Esophagus muscularis mucosa (tissue), 4 donors: Measurements from ENCODE around the gene AKAP10.

Source experiments
- CTCF ChIP-seq, 3 experiments: fragments of 200-600 bp in 2 of 3; fragments of 450-650 bp in 1 of 3; sonication (generic) in 2 of 3; IDR thresholded peaks; one replicate each; pipeline ENCODE4 v1.5.1; 2017 to 2019; ENCODE audit warnings: antibody characterized with exemption in 3 of 3, mild to moderate bottlenecking in 2 of 3, moderate library complexity in 1 of 3
- EP300 ChIP-seq: sonication (generic); formaldehyde crosslinking; IDR thresholded peaks from one replicate; pipeline ENCODE4 v1.6.1; 2017; ENCODE audit warnings: antibody characterized with exemption
- POLR2AphosphoS5 ChIP-seq, 2 donors: sonication (generic); formaldehyde crosslinking; IDR thresholded peaks; one replicate each; pipeline ENCODE4 v1.6.1; 2017; ENCODE audit warnings: antibody characterized with exemption in 2 of 2

- TF ChIP-seq CTCF (IDR thresholded peaks at IDR 0.05), result no peak
- TF ChIP-seq POLR2AphosphoS5 (IDR thresholded peaks at IDR 0.05), result no peak
- TF ChIP-seq EP300, result no peak
Observed at GRCh38 chr17:19905502-19905901, 72.1 kb downstream of the AKAP10 start.
